GM12891 (cell line): ENCODE data around the gene TIAM1.

Experiments used
- POLR2A ChIP-seq: IDR thresholded peaks from 2 replicates; pipeline ENCODE4 v1.6.1; 2011; ENCODE audit warnings: low read depth, low read length, control low read depth
- TAF1 ChIP-seq: IDR thresholded peaks from 2 replicates; pipeline ENCODE4 v1.6.1; 2011; ENCODE audit warnings: low read depth, low read length, control low read depth

- TF ChIP-seq POLR2A (no peak), TAF1 (no peak)
Measured at GRCh38 chr21:31387560-31388186, 43.6 kb upstream of the TIAM1 start.
